ENCODE results near the gene C17orf50. TPM values are rescaled to one million over a fixed set of nuclear protein-coding genes. Genes with fewer than 3 reads are reported as not detected.
A peak's percentile ranks its signal among the peaks of the same experiment; 100 is the strongest.

The C17orf50 gene
- polyA plus RNA-seq, 4 donors: 0.15 TPM; not detected in 3

- FAIRE-seq (no peak), DNase-seq (no peak)
- WGBS, 3 donors: 17 to 48% (median 24%) methylated on average over 16 of the region's 16 CpGs
- Histone ChIP-seq H3K27me3 (ENCODE audit: control insufficient read depth in 3 of 3, insufficient read depth in 3 of 3, low read length in 3 of 3) (peaks cover 0 to 34% (median 11%) of the 10 kb centered on the region in 3 donors), H3K36me3 (ENCODE audit: control insufficient read depth in 3 of 3, insufficient read depth in 2 of 3, low read depth in 1 of 3, low read length in 3 of 3) (no peaks in the 10 kb centered on the region), H3K9me3 (ENCODE audit: control insufficient read depth in 2 of 2, insufficient read depth in 1 of 2, low read depth in 1 of 2, low read length in 1 of 2) (no peaks in the 10 kb centered on the region), H3K27ac (ENCODE audit: low read depth in 1 of 3, low read length in 2 of 3) (no peak overlapping the region), H3K4me3 (ENCODE audit: low read depth in 1 of 3, low read length in 3 of 3) (no peak overlapping the region), H3K4me1 (ENCODE audit: control insufficient read depth in 3 of 3, insufficient read depth in 2 of 3, low read depth in 1 of 3, low read length in 2 of 3) (peaks cover 0 to 2% (median 0%) of the 10 kb centered on the region in 3 donors)
These were observed 8.2 kb upstream of the C17orf50 start for GRCh38 chr17:35752471-35752870.

GRCh38 chr17:35752945-35753764 lies 7.5 kb upstream of the C17orf50 start, which contains the start of gene GAS2L2:
Gene GAS2L2, minus strand, starts transcription at chr17:35753239. Its CDS starts 389 bp downstream, at chr17:35752850.
- no peak for DNase-seq
- peaks cover 0 to 33% (median 11%) of the 10 kb centered on the region in 3 donors for H3K27me3 ChIP-seq (ENCODE audit: control insufficient read depth in 3 of 3, insufficient read depth in 3 of 3, low read length in 3 of 3)
- no peak within 1 kb of the TSS for H3K27ac ChIP-seq (ENCODE audit: low read depth in 1 of 3, low read length in 2 of 3)
- no peaks in the 10 kb centered on the region for H3K36me3 ChIP-seq (ENCODE audit: control insufficient read depth in 3 of 3, insufficient read depth in 2 of 3, low read depth in 1 of 3, low read length in 3 of 3)
- H3K4me1 ChIP-seq (ENCODE audit: control insufficient read depth in 3 of 3, insufficient read depth in 2 of 3, low read depth in 1 of 3, low read length in 2 of 3): peaks cover 0 to 2% (median 0%) of the 10 kb centered on the region in 3 donors
- 49 to 53% (median 50%) methylated on average over 8 to 9 of the region's 9 CpGs for WGBS, 3 donors
- FAIRE-seq: no peak
- H3K4me3 ChIP-seq (ENCODE audit: low read depth in 1 of 3, low read length in 3 of 3): no peak within 1 kb of the TSS
- no peaks in the 10 kb centered on the region for H3K9me3 ChIP-seq (ENCODE audit: control insufficient read depth in 2 of 2, insufficient read depth in 1 of 2, low read depth in 1 of 2, low read length in 1 of 2)

- Histone ChIP-seq H3K27ac (ENCODE audit: low read depth in 1 of 3, low read length in 2 of 3) (no peak overlapping the region), H3K9me3 (ENCODE audit: control insufficient read depth in 2 of 2, insufficient read depth in 1 of 2, low read depth in 1 of 2, low read length in 1 of 2) (no peaks in the 10 kb centered on the region), H3K4me1 (ENCODE audit: control insufficient read depth in 3 of 3, insufficient read depth in 2 of 3, low read depth in 1 of 3, low read length in 2 of 3) (no peaks in the 10 kb centered on the region), H3K36me3 (ENCODE audit: control insufficient read depth in 3 of 3, insufficient read depth in 2 of 3, low read depth in 1 of 3, low read length in 3 of 3) (no peaks in the 10 kb centered on the region), H3K27me3 (ENCODE audit: control insufficient read depth in 3 of 3, insufficient read depth in 3 of 3, low read length in 3 of 3) (peaks cover 0 to 4% (median 0%) of the 10 kb centered on the region in 3 donors), H3K4me3 (ENCODE audit: low read depth in 1 of 3, low read length in 3 of 3) (no peak overlapping the region)
- DNase-seq (no peak), FAIRE-seq (no peak)
These were observed 3.4 kb upstream of the C17orf50 start for GRCh38 chr17:35757243-35757642.

- DNase-seq: peak in 1 of 2 donors; percentile 44
- FAIRE-seq: no peak
- H3K27me3 ChIP-seq (ENCODE audit: control insufficient read depth in 3 of 3, insufficient read depth in 3 of 3, low read length in 3 of 3): no peaks in the 10 kb centered on the region
- H3K27ac ChIP-seq (ENCODE audit: low read depth in 1 of 3, low read length in 2 of 3): no peak overlapping the region
- no peaks in the 10 kb centered on the region for H3K36me3 ChIP-seq (ENCODE audit: control insufficient read depth in 3 of 3, insufficient read depth in 2 of 3, low read depth in 1 of 3, low read length in 3 of 3)
- no peak overlapping the region for H3K4me3 ChIP-seq (ENCODE audit: low read depth in 1 of 3, low read length in 3 of 3)
- WGBS, 3 donors: 25 to 75% (median 52%) methylated on average over 5 of the region's 5 CpGs
- no peaks in the 10 kb centered on the region for H3K4me1 ChIP-seq (ENCODE audit: control insufficient read depth in 3 of 3, insufficient read depth in 2 of 3, low read depth in 1 of 3, low read length in 2 of 3)
- H3K9me3 ChIP-seq (ENCODE audit: control insufficient read depth in 2 of 2, insufficient read depth in 1 of 2, low read depth in 1 of 2, low read length in 1 of 2): no peaks in the 10 kb centered on the region
These were observed 914 bp downstream of the C17orf50 start for GRCh38 chr17:35761601-35762000.

GRCh38 chr17:35763767-35764122 lies 3.1 kb downstream of the C17orf50 start:
- peak overlapping the region in 2 of 3 donors; percentile 56 to 64 for H3K4me3 ChIP-seq (ENCODE audit: low read depth in 1 of 3, low read length in 3 of 3)
- H3K27me3 ChIP-seq (ENCODE audit: control insufficient read depth in 3 of 3, insufficient read depth in 3 of 3, low read length in 3 of 3): no peaks in the 10 kb centered on the region
- no peaks in the 10 kb centered on the region for H3K9me3 ChIP-seq (ENCODE audit: control insufficient read depth in 2 of 2, insufficient read depth in 1 of 2, low read depth in 1 of 2, low read length in 1 of 2)
- DNase-seq (no peak), FAIRE-seq (no peak)
- peaks cover 0 to 2% (median under 1%) of the 10 kb centered on the region in 3 donors for H3K4me1 ChIP-seq (ENCODE audit: control insufficient read depth in 3 of 3, insufficient read depth in 2 of 3, low read depth in 1 of 3, low read length in 2 of 3)
- WGBS, 3 donors: 32 to 41% (median 33%) methylated on average over 12 to 17 of the region's 17 CpGs
- H3K27ac ChIP-seq (ENCODE audit: low read depth in 1 of 3, low read length in 2 of 3): no peak overlapping the region
- H3K36me3 ChIP-seq (ENCODE audit: control insufficient read depth in 3 of 3, insufficient read depth in 2 of 3, low read depth in 1 of 3, low read length in 3 of 3): no peaks in the 10 kb centered on the region

GRCh38 chr17:35764123-35764991 lies 3.7 kb downstream of the C17orf50 start:
- DNase-seq (peak; percentile 88 to 97), FAIRE-seq (no peak)
- Histone ChIP-seq H3K9me3 (ENCODE audit: control insufficient read depth in 2 of 2, insufficient read depth in 1 of 2, low read depth in 1 of 2, low read length in 1 of 2) (no peaks in the 10 kb centered on the region), H3K27ac (ENCODE audit: low read depth in 1 of 3, low read length in 2 of 3) (peak overlapping the region in 1 of 3 donors; percentile 71), H3K4me1 (ENCODE audit: control insufficient read depth in 3 of 3, insufficient read depth in 2 of 3, low read depth in 1 of 3, low read length in 2 of 3) (peaks cover 0 to 7% (median 4%) of the 10 kb centered on the region in 3 donors), H3K27me3 (ENCODE audit: control insufficient read depth in 3 of 3, insufficient read depth in 3 of 3, low read length in 3 of 3) (no peaks in the 10 kb centered on the region), H3K36me3 (ENCODE audit: control insufficient read depth in 3 of 3, insufficient read depth in 2 of 3, low read depth in 1 of 3, low read length in 3 of 3) (no peaks in the 10 kb centered on the region), H3K4me3 (ENCODE audit: low read depth in 1 of 3, low read length in 3 of 3) (peak overlapping the region; percentile 34 to 64 (median 56))
- WGBS, 3 donors: 3 to 4% (median 4%) methylated on average over 59 to 75 of the region's 75 CpGs

GRCh38 chr17:35765086-35765710 lies 4.5 kb downstream of the C17orf50 start:
- FAIRE-seq (no peak), DNase-seq (no peak)
- no peaks in the 10 kb centered on the region for H3K27me3 ChIP-seq (ENCODE audit: control insufficient read depth in 3 of 3, insufficient read depth in 3 of 3, low read length in 3 of 3)
- H3K4me3 ChIP-seq (ENCODE audit: low read depth in 1 of 3, low read length in 3 of 3): peak overlapping the region in 1 of 3 donors; percentile 64
- no peaks in the 10 kb centered on the region for H3K36me3 ChIP-seq (ENCODE audit: control insufficient read depth in 3 of 3, insufficient read depth in 2 of 3, low read depth in 1 of 3, low read length in 3 of 3)
- WGBS, 3 donors: 58 to 68% (median 60%) methylated on average over 11 of the region's 11 CpGs
- peaks cover 0 to 8% (median 7%) of the 10 kb centered on the region in 3 donors for H3K4me1 ChIP-seq (ENCODE audit: control insufficient read depth in 3 of 3, insufficient read depth in 2 of 3, low read depth in 1 of 3, low read length in 2 of 3)
- no peaks in the 10 kb centered on the region for H3K9me3 ChIP-seq (ENCODE audit: control insufficient read depth in 2 of 2, insufficient read depth in 1 of 2, low read depth in 1 of 2, low read length in 1 of 2)
- no peak overlapping the region for H3K27ac ChIP-seq (ENCODE audit: low read depth in 1 of 3, low read length in 2 of 3)
